ENCODE results near the gene TBX10. TPM values are rescaled to one million over a fixed set of nuclear protein-coding genes. Genes with fewer than 3 reads are reported as not detected.
A peak's percentile ranks its signal among the peaks of the same experiment; 100 is the strongest.

TBX10 gene
- total RNA-seq, 1 donor from 2014 or later: not detected

DNA sequence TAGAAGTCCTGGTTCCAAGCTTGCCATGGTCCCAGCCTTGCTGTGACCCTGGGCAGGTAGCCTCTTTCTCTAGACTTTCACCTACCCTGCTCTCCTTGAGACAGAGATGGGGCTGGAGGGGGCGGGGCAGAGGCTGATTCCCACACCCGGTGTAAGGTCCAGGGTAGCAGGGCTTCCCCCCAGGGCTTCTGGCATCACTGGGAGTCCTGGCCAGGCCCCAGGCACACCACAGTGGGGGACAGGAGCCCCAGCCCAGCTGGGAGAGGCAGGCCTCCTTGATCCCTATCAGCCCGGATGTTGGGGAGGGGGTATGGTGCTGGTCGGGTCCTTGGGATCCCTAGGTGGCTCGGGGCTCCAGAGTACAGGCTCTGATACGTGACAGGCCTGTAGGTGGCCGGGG is 8.2 kb downstream of the TBX10 start:
- Mint-ChIP-seq H3K36me3 (ENCODE audit: low read depth) (peaks cover 3% of the 10 kb centered on the region), H3K4me3 (peak overlapping the region; percentile 84), H3K9me3 (no peaks in the 10 kb centered on the region)

DNA sequence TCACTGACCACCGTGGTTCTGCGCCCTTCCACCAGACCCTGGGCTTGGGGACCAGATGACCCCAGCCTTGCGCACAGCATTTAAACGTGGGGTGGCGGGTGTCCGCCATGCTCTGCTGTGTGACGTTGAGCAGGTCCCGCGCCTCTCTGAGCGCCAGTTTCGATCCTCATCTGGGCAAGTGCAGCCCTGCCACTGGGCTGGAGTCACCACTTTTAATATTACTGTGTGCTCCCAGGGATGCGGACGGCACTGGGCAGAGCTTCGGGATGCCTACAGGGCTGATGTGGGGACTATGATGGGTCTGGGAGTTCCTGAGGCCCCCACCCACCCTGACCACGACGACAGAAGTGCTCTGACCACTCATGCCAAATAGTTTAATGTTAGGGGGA is 8.6 kb downstream of the TBX10 start:
- Mint-ChIP-seq H3K4me3 (peak overlapping the region; percentile 84), H3K27me3 (ENCODE audit: low read depth) (no peaks in the 10 kb centered on the region), H3K4me1 (peaks cover 20% of the 10 kb centered on the region), H3K27ac (ENCODE audit: unreplicated experiment) (peak overlapping the region; percentile 60), H3K36me3 (ENCODE audit: low read depth) (peaks cover 3% of the 10 kb centered on the region), H3K9me3 (no peaks in the 10 kb centered on the region)
- DNase-seq (ENCODE audit: low read depth, low spot score): no peak
- TF ChIP-seq, protein P1, sequence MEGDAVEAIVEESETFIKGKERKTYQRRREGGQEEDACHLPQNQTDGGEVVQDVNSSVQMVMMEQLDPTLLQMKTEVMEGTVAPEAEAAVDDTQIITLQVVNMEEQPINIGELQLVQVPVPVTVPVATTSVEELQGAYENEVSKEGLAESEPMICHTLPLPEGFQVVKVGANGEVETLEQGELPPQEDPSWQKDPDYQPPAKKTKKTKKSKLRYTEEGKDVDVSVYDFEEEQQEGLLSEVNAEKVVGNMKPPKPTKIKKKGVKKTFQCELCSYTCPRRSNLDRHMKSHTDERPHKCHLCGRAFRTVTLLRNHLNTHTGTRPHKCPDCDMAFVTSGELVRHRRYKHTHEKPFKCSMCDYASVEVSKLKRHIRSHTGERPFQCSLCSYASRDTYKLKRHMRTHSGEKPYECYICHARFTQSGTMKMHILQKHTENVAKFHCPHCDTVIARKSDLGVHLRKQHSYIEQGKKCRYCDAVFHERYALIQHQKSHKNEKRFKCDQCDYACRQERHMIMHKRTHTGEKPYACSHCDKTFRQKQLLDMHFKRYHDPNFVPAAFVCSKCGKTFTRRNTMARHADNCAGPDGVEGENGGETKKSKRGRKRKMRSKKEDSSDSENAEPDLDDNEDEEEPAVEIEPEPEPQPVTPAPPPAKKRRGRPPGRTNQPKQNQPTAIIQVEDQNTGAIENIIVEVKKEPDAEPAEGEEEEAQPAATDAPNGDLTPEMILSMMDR (conservative IDR thresholded peaks at IDR 0.05): peak; percentile 4

More for the DNA sequence above, 8.2 kb downstream of the TBX10 start:
- no peak for DNase-seq (ENCODE audit: low read depth, low spot score)
- TF ChIP-seq, protein P1 (conservative IDR thresholded peaks at IDR 0.05): no peak
- Mint-ChIP-seq H3K27me3 (ENCODE audit: low read depth) (no peaks in the 10 kb centered on the region), H3K27ac (ENCODE audit: unreplicated experiment) (no peak overlapping the region), H3K4me1 (peaks cover 20% of the 10 kb centered on the region)

DNA sequence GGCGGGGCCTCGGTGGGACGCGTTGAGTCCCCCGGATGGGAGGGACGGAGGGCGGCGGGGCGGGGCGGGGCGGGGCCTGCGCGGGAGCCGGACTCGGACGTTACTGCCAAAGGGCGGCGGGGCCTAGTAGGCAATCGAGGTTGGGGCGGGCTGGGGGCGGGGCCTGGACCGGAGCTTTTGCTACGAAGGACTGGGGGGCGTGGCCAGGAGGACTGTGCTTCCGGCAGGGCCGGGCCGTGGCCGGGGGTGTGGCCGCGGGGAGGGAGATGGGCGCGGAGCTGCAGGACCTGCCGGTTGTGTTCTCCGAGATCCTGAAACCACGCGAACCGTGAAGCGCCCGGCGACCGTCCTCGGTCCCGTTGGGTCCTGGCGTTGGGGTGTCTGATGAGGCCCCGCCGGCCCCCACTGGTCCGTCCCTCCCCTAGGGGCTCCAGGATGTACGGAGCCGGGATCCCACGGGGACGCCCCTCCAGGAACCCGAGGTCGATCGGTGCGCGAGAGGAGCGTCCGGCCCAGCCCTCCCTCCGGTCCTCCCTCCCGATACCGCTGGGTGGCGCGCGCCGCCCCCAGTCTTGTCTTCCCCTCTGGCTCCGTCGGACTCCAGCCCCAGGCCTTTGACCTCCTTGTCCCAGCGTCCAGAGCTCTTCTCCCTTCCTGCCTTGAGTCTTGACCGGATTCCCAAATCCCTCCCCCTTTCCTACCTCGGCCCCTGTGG is 9.2 kb downstream of the TBX10 start:
- H3K4me3 Mint-ChIP-seq: peak overlapping the region; percentile 84
- peaks cover 20% of the 10 kb centered on the region for H3K4me1 Mint-ChIP-seq
- H3K9me3 Mint-ChIP-seq: no peaks in the 10 kb centered on the region

DNA sequence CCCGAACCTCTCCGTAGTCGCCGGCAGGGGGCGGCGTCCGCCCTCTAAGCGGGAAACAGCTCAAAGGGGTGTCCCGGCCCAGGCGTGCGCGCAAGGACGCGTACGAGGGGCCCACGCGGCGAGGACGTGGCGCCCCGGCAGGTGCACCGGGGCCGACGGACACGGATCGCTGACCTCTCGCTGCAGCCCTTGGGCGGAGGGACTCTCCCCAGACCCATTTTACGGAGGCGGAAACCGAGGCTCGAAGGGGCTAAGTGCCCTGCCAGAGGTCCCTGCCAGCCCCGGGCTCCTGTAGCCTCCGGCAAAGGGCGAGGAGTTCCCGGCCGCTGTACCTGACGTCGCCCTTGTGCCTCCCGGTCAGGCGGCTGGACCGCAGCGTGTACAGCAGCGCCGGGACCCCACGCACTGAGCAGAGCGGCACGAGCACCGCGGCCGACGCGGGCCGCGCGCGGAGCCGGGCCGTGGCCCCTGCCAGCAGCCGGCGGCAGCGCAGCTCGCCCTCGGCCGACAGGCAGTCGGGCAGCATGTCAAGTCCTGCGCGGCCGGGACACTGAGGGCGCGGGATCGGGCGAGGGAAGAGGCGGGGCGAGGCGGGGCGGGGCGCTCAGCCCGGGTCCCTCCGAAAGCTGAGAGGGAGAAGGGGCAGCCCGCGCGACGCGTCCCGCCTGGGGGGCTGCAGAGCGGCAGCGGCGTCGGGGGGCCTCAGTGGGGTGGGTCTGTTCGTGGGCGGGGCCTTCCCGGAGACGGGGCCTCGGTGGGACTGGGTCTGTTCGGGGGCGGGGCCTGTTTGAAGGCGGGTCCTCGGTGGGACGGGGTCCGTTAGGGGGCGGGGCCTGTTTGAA is 10.0 kb downstream of the TBX10 start, which contains the start of gene NUDT8:
Gene NUDT8, minus strand, starts transcription at position 552 of the 842 bp plus-strand sequence. Its CDS starts 26 bp downstream, at position 526.
- peak; percentile 98 for DNase-seq (ENCODE audit: low read depth, low spot score)
- TF ChIP-seq, protein P1 (conservative IDR thresholded peaks at IDR 0.05): peak; percentile 94
- Mint-ChIP-seq H3K4me3 (peak within 1 kb of the TSS; percentile 84), H3K27me3 (ENCODE audit: low read depth) (no peaks in the 10 kb centered on the region), H3K9me3 (no peaks in the 10 kb centered on the region), H3K36me3 (ENCODE audit: low read depth) (peaks cover 3% of the 10 kb centered on the region), H3K27ac (ENCODE audit: unreplicated experiment) (peak within 1 kb of the TSS; percentile 75), H3K4me1 (peaks cover 20% of the 10 kb centered on the region)

More for the DNA sequence above, 9.2 kb downstream of the TBX10 start:
- Mint-ChIP-seq H3K27ac (ENCODE audit: unreplicated experiment) (peak overlapping the region; percentile 60), H3K36me3 (ENCODE audit: low read depth) (peaks cover 3% of the 10 kb centered on the region), H3K27me3 (ENCODE audit: low read depth) (no peaks in the 10 kb centered on the region)
- TF ChIP-seq, protein P1 (conservative IDR thresholded peaks at IDR 0.05): peak; percentile 83
- DNase-seq (ENCODE audit: low read depth, low spot score): peak; percentile 98

DNA sequence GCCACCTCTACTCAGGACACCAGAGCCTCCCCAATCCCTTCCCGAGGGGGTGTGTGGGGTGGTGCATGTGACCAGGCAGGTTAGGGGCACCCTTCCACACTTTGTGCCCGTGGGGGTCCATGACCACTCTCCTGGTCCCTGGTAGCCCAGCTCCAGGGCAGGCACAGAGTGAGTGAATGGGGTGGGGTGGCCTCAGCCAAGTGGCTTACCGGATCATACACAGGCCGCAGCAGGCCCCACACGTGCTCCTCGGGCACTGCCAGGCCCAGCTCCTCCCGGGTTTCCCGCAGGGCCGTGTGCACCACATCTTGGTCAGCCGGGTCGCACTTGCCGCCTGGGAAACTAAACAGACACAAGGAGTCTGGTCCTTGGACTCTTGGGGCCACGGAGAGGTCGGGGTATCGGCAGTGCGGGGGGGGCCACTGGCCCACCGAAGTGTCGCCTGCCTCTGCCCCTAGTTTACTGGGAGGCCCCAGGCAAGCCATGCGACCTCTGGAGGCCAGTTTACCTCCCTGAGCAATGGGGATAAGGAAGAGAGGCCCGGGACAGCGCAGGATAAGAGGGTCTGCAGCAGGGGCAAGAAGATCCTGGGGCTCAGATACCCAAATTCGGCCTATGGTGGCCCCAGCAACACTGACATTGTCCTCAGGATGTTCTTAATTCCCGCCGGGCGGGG is 10.7 kb downstream of the TBX10 start:
- TF ChIP-seq, protein P1 (conservative IDR thresholded peaks at IDR 0.05): no peak
- DNase-seq (ENCODE audit: low read depth, low spot score): no peak
- Mint-ChIP-seq H3K36me3 (ENCODE audit: low read depth) (peaks cover 3% of the 10 kb centered on the region), H3K27ac (ENCODE audit: unreplicated experiment) (peak overlapping the region; percentile 75), H3K27me3 (ENCODE audit: low read depth) (no peaks in the 10 kb centered on the region), H3K4me1 (peaks cover 20% of the 10 kb centered on the region), H3K9me3 (no peaks in the 10 kb centered on the region), H3K4me3 (peak overlapping the region; percentile 81)
